GM21737 (cell line): ENCODE results near the gene ELK1.
"Not testable (repeated sequence)": the region's sequence is repeated elsewhere in the genome, so short reads cannot be mapped to it uniquely, and the experiment has no call there.

Source experiments
- ATAC-seq: cut with Tn5 transposase; IDR thresholded peaks from one replicate; pipeline ENCODE4 v1.9.1; 2021; ENCODE audit warnings: mild to moderate bottlenecking, moderate library complexity; ENCODE audit not compliant: unreplicated experiment

The ELK1 gene, protein sequence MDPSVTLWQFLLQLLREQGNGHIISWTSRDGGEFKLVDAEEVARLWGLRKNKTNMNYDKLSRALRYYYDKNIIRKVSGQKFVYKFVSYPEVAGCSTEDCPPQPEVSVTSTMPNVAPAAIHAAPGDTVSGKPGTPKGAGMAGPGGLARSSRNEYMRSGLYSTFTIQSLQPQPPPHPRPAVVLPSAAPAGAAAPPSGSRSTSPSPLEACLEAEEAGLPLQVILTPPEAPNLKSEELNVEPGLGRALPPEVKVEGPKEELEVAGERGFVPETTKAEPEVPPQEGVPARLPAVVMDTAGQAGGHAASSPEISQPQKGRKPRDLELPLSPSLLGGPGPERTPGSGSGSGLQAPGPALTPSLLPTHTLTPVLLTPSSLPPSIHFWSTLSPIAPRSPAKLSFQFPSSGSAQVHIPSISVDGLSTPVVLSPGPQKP

DNA sequence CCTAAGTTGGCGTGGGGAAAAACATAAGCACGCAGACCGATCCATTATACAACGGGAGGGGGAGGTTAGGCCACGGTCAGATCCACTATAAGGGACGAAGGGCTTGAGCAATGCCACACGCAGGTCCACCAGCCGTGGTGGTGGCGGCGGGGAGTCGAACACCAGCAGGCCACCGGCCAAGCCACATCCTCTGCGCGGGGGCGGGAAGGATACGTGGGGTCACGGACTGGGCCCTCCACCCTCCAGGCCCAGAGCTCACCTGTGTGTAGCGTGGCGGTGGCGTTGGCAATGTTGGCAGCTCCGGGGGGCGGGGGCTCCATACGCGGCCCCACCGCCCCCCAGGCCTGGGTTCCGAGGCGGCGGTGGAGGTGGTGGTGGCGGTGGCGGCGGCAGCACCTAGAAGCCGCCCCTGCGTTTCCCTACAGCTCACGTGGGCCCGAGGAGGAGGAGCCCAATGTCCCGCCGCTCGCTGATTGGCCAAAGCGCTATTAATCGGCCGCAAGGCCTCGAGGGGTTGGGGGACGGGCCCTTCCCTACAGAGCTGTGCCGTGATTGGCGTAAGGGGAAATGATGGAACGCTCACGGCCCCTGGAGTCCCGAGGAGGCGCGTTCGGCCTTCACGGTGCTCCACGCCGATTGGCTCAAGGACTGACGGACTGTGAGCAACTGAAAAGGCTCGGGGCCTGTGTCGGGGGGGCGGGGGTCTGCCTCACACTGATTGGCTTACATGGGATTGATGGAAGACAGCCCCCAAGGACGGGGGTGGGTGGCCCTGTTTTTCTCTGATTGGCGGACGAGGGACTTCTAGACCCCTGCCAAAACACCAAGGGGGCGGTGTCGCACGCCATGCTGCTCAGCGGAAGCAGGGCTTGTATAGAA is at the start of gene ELK1:
Gene ELK1, minus strand, starts transcription at position 400 of the 879 bp plus-strand sequence. CDS start 9,122 bp downstream, outside the sequence.
- peak; percentile 94 for ATAC-seq

DNA sequence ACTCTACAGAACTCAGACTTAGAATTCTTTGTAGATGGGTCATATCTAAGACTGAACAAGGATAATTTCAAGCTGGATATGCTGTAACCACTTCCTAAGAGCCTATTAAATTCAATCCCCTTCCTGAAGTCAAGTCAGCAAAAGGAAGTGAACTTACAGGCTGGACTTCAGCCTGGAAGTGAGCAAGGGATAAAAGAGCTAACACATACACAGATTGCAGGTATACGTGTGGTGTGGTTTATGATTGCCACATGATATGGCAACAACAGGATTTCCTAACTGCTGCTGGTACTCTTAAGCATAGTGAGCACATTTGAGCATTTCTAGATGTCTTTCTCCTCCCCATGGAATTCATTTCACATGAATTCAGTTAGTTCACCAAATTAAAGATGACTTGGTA is 46.8 kb upstream of the ELK1 start:
- no peak for ATAC-seq

DNA sequence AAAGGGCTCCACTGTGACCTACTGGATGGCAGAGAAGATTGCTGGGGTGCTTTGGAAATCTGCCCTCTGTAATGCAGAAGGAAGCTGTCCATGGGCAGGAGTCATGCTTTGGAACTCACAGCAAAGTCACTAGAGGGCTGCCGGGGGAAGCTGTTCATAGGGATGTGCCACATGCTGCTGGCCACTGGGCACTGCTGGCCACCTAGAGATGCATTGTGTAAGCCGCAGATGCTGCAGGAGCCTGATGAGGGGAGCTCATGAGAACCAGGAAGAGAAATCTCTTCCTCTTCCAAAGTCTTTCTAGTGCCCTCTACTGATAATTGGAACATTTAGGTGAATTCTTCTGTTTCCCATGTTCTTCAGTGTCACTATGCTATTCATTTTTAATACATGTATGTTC is 39.8 kb upstream of the ELK1 start:
- no peak for ATAC-seq

DNA sequence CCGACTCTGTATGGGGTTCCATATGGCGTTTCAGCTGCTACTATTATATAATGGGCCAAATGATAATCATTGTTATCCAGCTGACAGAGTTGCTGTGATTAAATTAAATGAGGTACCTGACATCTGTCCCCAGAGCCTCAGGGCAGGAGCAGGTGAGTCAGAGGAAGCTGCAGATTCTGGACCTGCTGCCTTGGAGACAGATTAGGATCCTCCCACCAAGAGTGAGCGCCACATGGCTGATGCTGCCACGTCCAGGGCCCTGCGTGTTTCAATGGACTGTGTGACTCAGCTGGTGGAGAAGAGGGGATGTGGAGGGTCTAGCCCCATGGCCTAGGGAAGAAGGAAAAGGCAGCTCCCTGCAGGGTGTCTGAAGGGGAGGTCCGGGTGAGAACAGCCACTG is 36.9 kb upstream of the ELK1 start:
- no peak for ATAC-seq

DNA sequence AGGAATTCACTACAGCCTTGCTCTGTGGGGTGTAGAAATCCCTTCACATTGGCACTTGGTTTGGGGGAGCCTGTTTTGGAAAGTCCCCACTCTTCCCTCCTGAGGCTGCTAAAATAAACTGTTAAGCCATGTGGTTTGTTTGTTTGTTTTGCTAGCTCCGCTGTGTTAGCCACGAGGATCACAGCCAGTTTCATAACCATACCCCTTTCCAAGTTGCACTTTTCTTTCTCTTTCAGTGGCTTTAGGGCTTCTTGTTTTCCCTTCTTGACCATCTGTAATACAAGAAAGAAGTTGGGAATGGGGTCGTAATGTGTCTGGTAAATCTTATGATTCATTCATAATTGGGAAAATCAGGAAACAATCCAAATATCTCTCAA is 33.5 kb upstream of the ELK1 start:
- no peak for ATAC-seq

DNA sequence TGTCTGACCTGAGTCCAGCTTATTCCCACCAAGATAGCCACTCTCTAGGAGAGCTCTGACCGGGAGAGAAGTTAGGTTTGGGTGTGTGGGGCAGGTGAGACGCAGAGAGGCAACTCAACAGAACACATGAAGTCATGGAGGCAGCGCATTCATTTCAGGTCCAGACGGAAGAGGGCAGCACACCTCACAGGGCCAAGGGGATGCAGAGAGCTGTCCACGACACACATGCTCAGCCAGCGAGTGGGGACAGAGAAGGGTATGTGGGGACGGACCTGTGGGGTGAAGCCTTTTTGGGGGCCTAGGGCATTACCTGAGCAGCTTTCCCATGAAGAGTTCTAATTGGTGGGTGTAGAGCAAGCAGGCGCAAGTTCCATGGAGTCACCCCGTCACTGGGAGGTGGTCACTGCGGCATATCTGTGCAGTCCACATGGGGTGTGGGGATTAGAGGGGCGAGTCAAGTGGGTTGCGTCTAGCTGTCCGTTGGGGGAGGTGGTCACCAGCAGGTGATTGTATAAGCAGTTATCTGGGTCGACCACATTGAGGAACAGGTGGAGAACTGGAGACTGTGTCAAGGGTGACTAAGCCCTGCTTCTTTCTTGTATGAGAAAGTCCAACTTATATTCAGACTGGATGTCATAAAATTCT is 32.9 kb upstream of the ELK1 start:
- no peak for ATAC-seq

DNA sequence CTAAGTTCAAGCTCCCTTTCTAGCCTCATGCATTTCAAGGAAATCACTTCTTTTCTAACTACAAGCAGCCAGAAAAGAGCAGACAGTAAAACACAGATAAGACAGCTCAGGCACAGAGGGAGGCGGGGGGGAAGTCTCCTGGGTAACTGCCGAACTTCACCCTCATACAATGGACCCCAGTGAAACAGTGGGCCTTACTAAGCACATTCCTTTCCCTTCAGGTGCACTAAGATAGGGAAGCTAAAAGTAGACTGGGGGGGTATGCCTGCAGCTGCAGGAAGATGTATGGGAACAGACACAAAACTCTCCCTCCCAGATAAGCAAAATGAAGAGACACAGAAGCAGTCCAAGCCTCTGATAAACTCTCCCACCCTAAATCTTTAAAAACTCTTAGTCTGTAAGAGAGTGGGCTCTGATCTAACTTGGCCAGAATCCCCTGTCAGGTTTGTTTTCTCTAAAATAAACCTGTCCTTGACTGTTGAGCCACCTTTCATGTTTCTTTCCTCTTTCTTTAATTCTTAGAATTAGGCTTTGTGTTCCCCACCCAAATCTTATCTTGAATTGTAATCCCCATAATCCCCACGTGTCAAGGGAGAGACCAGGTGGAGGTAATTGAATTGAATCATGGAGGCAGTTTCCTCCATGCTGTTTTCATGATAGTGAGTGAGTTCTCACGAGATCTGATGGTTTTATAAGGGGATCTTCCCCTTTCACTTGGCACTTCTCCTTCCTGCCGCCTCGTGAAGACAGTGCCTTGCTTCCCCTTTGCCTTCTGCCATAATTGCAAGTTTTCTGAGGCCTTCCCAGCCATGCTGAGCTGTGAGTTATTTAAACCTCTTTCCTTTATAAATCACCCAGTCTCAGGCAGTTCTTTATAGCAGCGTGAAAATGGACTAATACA is 25.8 kb upstream of the ELK1 start:
- not testable (repeated sequence) for ATAC-seq

DNA sequence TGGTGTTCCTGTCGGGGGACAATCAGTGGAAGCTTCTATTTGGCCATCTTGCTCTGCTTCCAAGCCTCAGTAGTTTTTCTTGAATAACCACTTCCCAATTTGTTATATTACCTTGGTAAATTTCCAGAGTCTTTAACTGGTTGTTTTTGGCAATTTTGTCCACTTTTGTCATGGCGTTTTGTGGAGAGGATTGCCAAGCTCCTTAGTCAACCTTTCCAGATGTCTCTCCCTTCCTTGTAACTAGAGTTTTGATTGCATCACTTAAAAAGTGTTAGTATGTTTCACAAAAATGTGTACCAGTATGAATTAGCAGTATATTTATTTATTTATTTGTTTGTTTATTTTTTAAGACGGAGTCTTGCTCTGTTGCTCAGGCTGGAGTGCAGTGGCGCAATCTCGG is 24.4 kb upstream of the ELK1 start:
- ATAC-seq = no peak

DNA sequence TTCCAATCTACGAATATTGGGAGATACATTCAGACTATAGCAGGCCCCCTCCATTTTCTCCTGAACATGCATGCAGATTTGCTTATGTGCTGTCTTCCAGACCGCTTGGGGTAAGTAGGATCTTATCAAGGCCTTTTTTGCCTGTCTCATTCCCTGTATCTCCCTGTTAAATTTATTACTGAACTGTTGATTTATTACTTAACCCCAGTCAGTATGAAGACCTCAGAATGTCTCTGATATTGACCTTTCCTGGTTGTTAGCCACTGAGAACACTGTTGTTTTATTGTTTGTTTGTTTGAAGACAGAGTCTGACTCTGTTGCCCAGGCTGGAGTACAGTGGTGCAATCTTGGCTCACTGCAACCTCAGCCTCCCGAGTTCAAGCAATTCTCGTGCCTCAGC is 15.4 kb upstream of the ELK1 start:
- ATAC-seq = not testable (repeated sequence)

DNA sequence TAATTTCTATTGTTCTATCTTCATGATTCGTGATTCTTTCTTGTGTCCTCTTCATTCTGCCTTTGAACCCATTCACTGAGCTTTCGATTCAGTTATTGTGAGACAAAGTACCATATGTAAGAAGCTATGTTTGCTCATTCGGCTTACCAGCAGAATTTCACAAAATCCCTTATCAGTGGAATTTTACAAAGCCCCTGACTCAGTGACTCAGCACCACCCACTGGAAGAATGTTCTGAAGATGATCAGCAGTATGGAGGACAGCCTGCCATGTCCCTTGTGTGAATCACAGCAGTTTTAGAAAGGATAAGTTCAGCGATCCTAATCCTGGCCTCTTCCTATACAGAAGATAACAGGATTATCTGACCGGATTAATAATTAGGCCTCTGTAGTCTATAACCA is 14.4 kb upstream of the ELK1 start:
- no peak for ATAC-seq

DNA sequence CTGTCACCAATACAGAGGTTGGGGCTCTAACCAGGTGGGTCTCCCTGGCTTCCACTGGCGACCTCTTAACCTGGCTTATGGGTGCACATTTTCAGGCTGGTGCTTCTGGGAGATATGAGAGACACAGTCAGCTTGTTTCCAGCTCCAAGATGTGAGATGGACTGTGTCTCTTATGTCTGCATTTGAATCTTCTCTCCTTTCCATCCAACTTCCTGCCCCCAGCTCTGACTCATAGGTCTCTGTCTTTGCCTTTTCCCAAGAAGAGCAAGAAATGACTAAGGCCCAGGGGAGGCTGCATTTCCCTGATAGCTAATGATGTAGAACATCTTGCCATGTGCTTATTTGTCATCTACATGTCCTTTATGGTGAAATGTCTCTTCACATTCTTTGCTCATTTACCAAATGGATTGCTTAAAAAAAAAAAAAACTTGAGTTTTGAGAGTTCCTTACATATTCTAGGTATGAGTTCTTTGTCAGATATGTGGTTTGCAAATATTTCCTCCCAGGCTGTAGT is 11.8 kb upstream of the ELK1 start:
- ATAC-seq = no peak

DNA sequence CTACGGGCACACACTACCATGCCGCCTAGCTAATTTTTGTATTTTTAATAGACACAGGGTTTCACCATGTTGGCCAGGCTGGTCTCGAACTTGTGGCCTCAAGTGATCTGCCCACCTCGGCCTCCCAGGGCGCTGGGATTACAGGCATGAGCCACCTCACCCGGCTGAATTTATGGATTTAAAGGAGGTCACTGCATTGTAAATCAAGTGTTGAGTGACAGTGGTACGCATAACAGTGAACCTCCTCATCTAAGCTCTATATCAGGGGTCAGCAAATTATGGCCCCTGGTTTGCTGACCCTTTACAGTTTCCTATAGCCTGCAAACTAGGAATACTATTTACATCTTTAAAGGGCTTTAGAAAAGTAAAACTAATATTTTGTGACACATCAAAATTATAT is 11.2 kb upstream of the ELK1 start:
- no peak for ATAC-seq

DNA sequence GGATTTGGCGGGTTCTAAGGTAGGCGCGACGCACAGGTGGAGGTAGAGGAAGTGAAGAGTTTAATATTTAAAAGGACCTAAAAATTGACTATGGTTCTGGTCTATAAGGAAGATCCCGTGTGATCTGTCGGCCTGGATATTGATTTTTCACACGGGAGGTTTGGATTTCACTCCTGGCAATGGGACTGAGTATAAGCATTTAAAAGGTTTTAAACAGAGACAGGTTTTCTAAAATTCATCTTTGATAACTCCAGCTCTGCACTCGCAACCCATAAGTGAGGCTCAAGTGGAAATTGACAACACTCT is 9.0 kb upstream of the ELK1 start:
- ATAC-seq = no peak

DNA sequence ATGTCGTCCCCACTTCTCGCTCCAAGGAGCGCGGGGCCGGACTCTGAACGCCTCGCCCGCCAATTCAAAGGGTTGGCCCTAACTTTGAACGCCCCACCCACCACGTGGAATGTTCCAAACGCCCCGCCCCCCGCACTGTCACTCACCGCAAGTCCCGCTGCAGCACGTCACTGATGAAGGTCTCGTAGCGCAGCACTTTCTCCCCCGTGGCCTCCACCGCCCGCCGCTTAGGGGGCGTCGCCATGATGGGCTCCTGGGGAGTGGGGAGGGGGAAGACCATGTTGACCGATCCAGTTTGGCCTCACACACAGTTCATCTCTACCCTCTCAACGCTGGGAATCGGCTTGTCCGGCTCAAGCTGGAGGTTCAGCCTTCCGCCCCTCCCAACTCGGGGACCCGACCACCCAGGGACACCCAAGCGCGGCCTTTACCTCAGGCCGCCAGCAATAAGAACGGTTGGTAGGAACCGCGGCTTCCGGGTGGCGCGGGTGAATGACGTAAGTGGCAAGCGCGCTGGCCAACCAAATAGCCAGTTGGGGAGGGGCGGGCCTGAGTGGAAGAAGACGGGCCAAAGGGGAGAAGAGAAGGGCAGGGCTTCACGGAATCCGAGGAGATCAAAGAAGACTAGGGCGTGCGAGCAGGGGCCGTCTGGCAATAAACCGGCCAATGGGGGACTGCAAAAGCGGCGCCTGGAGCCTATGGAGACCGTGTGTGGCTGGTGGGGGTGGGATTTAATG is 8.5 kb upstream of the ELK1 start, which contains the start of gene UXT:
Gene UXT, minus strand, starts transcription at position 497 of the 737 bp plus-strand sequence. Its CDS starts 253 bp downstream, at position 244.
- peak; percentile 74 for ATAC-seq

DNA sequence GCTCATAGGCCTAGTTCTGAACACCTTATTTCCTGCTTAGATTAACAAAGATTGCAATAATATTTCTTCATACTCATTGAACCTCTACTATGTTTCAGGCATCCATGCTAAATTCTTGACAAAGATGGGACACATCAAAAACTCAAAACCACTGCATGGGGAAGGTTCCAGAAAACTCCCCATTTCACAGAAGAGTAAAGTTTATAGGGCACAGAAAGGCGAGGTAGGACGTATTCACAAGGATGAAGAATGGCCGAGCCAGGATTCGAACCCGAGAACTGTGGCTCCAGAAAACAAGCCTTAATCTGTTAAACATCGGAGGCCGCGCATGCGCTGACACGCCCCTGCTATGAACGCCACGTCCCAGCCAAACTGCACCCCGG is 7.9 kb upstream of the ELK1 start:
- no peak for ATAC-seq

DNA sequence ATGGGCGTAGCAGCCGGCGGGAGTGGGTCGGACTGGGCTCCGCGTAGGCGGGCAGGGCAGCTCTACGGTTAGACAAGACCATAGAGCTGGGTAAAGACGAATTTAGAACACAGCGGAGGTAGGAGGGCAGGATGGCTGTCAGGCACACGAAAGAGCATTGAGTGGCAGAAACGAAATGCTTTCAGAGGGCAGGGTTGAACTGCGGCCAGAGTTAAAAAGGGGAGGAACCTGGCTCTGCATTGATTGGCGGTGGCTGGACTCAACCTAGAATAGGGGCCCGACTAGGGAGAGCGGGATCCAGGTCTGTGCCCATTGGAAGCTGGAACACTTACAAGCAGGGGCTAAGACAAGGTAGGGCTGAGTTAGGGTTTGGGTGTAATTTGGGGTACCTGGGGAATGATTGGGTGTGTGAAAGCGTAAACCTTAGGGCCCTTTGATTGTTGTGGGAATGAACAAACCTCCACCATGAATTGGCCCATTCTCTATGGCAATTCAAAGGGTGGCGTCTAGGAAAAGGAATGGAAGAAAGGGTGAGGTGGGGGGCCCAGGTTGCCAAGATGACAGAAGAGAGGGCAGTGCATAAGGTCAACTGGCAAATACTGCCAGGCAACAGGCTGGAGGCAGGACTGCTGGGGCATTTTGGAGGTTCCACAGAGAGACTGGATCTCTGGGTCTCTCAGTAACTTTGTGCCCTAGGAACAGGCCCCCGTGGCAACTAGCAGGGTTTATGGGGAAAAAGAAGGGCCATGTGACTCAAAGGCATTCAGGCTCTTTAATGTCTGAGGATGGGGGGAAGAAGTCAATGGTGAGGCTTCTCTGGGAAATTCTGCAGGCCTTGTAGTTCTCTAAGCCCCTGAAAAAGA is 911 bp upstream of the ELK1 start:
- ATAC-seq = no peak

DNA sequence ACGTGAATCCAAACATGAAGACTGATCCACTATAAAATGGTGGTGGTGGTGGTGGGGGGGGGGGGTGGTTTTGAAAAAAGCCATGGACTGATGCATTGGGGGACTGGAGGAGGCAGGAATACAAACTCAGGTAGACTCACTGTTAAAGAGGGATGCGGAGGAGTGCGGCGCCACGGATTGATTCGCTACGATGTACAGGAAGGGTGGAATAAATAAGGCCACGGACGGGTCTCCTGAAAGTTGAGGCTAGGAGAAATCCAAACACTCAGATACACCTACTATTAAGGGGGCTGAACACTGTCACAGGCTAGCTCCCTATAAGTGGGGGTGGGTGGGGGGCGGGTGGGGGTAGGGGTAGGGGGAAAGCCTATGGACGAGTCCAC is 591 bp downstream of the ELK1 start:
- ATAC-seq = no peak

DNA sequence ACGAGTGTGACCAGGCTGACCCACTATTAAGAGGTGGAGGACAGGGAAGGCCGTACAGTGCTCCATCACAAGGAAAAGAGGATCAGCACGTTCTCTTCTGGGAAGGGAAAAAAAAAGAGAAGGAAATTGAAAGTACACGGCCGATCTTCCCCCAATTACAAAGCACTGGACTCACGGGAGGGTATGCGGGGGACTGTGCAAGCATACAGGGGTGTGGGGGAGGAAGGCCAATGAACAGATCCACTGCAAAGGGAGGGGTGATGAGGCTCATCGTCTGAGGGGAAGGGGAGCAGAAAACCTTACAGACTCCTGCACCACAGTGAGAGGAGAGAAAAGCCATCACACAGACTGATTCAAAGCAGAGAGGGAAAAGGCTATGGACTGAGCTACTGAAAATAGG is 1.1 kb downstream of the ELK1 start:
- ATAC-seq = no peak

DNA sequence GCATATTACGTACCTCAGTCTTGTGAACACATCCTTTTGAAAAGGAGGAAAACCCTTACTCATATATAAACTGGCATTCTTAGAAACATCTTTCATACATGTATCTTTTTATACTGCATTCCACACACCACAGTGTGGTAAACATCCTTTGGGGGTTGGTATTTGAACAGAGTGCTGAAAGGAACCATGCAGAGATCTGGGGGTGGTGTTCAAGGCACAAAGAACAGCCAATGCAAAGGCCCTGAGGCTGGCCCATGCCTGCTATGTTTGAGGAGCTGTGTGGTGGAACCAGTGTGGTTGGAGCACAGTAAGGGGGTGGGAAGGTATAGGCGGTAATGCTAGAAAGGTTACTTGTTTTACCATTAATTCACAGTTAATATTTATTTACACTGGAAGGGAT is 2.0 kb downstream of the ELK1 start:
- no peak for ATAC-seq
